ENCODE data around the gene TBX5.

The TBX5 gene

DNA sequence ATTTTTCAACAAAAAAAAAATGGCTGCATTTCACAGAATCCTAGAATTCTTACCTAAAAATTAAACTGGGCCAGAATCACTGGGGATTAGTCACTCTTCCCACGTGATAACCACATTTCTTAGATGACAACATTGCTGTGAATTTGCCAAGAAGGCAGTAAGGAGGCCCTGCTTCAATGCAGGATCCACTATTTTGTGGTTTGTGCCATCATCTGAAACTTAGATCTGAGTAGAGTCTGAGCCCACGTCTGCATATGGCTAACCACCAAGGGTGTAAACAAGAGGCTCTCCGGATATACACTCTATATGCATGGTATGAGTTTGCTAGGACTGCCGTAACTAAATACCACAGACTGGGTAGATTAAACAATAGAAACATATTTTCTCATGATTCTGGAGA is 24.4 kb upstream of the TBX5 start:
- no peak for FAIRE-seq

- FAIRE-seq: no peak
These were observed 19.2 kb upstream of the TBX5 start for GRCh38 chr12:114425031-114425626.

DNA sequence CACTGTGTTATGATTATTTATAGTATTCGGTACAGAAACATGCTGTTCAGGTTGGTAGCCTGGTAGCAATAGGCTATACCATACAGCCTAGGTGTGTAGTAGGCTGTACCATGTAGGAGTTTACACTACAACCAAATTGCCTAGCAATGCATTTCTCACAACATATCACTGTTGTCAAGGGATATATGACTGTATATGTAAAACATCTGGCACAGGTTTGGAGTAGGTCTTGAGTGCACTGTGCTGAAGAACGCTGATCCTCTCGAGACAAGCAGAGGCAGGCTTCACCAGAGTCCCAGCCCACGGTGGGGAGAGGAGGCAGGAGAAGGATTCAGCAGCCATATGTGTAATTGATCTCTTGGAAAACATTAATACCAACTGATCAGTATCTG is 15.0 kb upstream of the TBX5 start:
- no peak for FAIRE-seq

DNA sequence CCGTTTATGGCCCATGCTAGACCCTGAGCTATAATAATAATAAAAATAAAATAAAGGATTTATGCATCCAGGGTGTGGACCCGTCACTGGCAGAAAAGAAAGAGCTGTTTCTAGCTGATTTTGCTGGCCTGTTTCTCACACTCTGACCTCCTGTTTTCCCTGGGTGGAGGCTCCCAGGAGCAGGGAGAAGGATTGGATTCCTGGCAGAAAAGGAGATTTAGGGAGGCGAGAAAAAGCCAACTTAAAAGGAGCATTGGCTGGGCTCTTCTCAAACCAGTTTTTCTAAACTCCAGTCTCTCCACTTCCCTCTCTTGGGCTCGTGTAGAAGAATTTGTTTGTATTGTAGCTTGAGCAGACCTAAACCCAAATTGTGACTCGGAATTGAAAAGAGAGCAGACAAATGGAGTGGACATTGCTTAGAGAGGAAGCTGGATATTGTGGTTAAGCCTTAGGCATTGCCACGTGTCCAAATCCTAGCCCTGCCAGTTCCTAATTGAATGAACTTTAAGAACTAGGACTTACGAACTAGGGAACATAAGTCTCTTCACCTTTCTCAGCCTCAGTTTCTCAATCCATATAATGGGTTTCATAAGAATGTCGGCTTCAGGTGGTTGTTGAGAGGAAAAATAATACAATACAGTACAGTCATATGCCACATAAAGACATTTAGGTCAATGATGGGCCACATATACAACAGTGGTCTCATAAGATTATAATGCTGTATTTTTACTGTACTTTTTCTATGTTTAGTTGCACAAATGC is 14.4 kb upstream of the TBX5 start:
- FAIRE-seq: no peak

- FAIRE-seq: no peak
These were observed 10.1 kb upstream of the TBX5 start for GRCh38 chr12:114416028-114416427.

DNA sequence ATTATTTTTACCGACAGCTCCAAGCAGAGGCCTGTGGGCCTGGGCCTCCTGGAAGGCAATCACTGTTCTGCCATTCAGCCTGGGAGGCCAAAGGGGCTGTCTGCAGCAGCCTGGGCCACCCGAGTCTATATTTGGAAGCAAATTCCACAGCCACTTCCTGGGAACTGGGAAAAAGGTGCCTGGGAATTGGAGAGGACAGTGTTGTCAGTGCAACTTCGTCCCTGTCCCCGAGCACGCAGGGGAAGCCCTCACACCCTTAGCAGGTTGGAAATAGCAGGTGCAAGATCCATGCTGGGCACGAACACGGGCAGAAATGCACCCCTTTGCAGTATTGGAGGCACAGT is 9.6 kb upstream of the TBX5 start:
- no peak for FAIRE-seq

- FAIRE-seq: no peak
These were observed 9.1 kb upstream of the TBX5 start for GRCh38 chr12:114414866-114415524.

DNA sequence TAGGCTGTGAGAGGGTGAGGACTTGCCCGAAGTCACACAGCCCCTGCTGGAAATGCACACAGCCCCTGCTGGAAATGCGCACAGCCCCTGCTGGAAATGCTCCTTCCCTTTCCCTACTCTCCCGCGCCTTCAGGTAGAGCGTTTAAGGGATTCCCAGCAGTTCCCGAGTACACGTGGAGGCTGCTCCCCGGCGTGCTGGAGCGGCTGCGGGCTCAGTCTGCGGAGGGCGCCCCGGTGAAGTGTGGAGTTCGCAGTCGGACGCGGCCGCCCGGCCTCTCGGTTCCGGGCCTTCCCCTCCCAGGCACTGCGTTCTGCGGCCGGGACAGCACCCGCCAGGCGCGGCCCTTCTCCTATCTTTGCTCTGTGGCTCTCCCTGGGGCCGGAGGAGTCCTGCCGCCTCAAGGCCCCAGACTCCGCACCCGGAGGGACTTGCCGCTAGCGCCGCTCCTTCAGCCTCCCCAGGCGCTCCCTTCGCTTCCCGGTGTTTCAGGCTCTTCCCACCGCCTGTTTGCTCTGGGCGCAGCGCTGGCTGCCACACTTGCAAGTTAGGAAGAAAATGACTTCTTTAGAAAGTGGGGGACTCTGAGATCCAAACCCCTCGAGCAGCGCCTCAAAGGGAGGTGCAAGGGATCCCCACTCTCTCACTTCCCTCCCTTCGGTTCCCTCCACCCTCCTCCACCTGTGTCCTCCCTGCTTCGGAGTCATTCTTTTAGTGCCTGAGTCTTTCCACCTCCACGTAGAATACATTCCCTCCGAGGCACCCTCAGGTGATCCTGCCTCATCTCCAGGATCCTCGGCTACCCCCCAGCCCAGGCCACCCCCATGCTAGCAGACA is 8.3 kb upstream of the TBX5 start:
- no peak for FAIRE-seq

DNA sequence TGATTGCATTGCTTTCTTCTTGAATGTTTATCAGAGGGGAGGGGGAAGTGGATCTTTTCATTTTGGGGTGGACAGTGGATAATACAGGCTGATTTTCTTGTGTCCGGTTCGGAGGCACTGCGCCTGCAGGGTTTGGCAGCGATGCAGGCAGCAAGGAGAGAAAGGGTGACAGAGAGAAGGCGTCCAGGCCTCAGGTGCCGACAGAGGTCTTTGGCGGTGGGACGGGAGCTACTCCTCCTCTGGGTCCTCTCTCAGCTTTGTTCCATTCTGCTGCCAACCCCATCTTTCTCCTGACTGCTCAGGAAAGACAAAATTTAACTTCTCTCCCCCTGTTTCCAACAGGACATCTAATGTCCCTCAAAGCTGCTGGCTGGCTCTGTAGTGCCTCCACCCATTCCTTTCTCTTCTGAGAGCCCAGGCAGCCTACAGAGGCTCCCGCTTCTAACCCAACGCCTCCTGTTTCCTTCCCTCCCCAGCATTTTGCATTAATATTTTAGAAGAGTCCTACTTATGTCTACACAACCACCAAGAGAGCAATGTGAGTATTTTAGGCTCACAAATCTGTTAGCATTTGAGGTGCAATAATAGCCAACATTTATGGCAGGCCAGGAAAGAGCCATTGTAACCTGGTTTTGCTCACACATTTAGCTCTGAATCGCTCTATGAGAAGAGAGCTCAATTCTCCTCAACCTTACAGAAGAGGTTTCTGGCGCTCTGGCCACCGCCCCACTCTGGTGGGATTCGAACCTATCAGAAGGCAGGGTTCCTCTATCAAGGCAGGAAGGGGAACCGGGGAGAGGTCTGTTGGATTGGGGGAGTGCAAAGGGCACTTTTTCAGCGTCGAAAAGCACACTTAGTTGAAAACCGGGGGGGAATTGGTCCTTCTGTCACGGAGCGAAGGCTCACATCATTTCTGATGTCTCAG is 7.1 kb upstream of the TBX5 start:
- no peak for FAIRE-seq

- no peak for FAIRE-seq
These were observed 6.4 kb upstream of the TBX5 start for GRCh38 chr12:114412307-114412706.

DNA sequence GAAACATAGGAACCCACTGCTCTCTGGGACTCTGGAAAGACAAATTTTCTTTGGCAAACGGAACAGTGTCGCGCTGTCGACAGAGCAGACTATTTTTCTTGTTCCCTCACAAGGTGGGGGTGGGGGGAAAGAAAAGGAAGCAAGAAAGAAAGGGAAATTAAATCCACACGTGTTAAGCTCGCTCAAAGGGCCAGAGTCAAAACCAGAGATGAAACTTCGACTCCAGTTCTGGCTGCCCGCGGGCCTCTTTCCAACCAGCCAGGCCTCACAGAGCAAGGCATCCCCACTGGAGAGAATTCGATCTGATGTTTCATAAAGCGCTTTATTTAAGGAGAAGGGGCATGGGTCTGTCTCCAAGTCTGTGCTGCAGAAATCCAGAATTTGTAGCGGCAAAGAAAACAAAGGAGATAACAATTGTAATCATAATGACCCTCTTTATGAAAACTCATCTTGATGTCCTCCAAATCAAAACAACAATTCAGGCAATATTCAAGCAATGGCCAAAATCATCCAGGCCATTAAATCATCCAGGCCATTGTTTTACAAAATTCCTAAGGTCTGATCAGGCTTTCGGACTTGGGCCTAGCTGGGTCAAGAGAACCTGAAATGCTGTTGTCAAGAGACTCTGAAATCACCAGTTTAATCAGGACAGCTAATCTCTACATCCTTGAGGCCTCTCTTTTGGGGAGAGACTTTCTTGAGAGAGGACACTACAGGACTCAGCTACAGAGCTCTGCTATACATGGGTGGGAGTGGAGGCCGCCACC is 5.3 kb upstream of the TBX5 start:
- FAIRE-seq: no peak

DNA sequence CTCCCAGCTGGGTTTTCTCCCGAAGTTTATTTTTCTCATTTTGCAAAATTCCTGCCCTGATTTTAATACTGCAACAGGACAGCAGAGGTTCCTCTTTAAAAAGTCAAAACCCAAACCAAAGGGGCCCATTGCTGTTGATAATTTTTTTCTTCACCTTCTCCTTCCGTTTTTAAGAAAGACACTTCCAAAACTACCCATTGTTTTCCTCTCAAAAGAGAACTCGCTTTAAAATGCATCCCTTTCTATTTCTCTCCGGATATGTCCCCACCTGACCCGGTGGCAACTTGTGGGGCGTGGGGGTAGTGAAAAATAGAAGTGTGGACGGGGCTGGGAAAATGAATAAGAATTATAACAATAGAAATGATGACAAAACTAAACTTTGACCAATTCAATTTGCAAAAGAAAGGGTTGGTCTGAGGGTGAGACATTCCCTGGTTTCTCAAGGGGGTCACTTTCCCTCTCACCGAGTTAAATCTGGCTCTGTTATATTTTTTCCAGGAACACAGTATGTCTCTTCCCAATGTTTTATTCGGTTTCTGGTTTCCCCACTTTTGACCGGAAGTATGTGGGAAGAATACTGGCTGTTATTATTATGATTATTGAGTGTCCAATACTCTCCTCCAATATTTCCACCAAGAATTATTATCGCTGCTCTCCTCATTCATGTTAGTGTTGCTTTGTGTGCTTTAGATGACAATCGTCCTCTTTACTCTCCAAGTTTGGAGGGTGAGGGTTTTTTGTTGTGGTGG is 4.1 kb upstream of the TBX5 start:
- no peak for FAIRE-seq

- FAIRE-seq: no peak
These were observed 3.2 kb upstream of the TBX5 start for GRCh38 chr12:114408886-114409851.

GRCh38 chr12:114408471-114408885 is 2.5 kb upstream of the TBX5 start:
- no peak for FAIRE-seq

DNA sequence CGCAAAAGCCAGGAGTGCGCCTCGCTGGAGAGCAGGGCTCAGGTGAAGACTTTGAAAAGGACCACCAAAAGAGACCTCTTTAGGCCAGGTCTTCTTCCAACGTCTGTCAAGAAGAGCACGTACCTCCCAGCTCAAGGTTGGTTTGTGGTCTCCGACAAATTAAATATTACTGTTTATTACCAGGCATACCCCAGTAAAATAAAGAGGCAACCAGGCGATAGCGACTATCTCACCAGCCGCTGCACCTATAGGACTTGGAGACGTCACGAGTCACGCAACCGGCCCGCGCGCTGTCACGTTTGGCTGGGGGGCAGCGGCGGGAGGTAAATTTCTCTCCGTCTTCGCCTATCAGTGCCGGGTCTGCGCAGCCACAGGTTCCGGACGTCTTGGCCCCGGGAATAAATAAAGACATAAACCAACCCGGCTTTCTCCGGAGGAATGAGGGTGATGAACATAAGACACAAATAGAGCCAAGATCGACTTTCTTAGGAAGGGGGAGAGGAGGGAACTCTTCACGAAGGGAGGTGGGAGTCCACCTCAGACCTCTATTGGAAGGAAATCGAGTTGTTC is 2.0 kb upstream of the TBX5 start:
- no peak for FAIRE-seq

- FAIRE-seq: no peak
These were observed 1.3 kb upstream of the TBX5 start for GRCh38 chr12:114406984-114407841.

DNA sequence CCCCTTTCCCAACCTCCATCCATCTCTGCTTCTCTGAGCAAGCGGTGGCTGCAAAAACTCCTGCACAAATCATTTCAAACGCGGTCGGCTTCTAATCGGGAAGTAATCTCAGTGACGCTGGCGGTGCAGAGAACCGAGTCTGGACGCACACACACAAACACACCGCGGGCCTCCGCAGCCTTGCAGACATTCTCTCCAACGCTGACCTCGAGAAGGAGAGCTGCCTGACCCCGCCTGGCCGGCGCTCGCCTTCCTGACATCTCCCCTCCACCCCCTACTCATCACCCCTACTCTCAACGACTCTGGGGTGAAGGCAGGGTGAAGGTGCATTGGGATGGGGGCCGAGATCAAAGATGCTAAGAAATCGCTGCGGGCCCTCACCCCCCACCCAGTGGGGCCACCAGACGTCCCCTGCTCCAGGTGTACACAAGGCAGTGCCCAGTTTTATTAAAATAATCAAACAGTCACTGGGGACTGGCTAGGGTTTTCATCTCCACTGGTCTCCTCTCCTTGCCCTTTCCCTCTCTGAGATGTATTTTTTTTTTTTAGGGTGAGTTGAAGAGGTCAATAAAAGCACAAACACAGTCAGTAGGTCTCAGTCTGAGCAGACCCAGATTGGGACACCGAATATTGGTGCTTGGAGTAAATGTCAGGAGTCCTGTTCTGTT is 506 bp upstream of the TBX5 start:
- FAIRE-seq: no peak

Data from A204.1 (cell line).